Measurements from ENCODE around the gene ZNF507.

ZNF507 gene

DNA sequence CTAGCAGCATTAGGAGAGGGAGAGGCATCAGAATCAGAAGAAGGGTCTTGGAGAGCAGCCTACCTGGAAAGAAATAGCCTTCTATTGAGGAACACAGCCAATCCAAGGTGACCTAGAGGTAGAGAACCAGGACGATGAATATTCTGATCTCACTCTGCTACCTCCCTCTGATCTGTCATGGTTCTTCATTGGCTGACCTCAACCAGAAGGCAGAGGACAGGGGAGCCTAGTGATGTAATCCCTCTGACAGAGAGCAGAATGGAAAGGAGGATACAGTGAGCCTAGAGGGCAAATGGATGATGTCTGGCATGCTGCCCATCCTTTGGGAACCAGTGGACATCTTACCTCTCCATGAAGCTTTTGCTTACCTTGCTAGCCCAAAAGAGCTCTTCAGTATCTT, 3.6 kb downstream of the ZNF507 start:
- H3K36me3 ChIP-seq (ENCODE audit: insufficient read depth, low read length), result peaks cover 45% of the 10 kb centered on the region

DNA sequence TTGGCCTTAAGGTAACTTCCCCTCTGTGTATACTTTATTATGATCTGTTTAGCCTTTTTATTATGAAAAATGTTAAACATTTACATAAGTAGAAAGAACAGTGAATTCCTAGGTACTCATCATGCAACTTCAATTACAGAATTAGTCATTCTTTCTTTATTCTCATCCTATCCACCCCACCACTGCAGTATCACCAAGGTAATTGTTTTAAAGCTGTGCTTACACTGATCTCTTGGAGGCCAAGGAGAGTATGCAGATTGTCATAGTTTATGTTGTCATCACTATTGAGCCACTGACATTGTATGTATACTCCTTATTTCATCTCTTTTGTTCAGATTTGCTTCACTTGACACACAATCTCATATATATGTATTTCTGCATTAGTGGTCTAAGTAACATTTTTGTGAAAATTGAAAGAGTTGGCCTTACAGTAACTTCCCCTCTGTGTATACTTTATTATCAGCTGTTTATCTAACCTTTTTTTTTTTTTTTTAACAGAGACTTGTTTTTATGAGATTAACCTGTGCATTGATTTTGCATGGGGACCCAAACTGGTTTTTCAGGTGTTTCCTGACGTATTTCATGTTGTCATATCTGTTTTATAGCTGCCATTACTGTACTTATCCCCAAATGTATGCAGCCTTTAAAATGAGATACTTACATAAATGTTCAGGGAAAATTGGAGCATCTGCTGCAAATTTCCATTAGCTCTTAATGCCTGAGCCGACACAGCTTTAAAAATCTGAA, 4.5 kb downstream of the ZNF507 start:
- H3K4me1 ChIP-seq (ENCODE audit: insufficient read depth, low read length), result peaks cover 11% of the 10 kb centered on the region

More for the DNA sequence above, 3.6 kb downstream of the ZNF507 start:
- Histone ChIP-seq H2AFZ (ENCODE audit: low read depth, low read length) (no peak overlapping the region), H3K4me3 (ENCODE audit: low read length) (no peak overlapping the region), H3K9me3 (ENCODE audit: low read length) (peaks cover 2% of the 10 kb centered on the region), H3K27me3 (ENCODE audit: insufficient read depth, low read length) (no peaks in the 10 kb centered on the region), H3K4me1 (ENCODE audit: insufficient read depth, low read length) (peaks cover 11% of the 10 kb centered on the region)

DNA sequence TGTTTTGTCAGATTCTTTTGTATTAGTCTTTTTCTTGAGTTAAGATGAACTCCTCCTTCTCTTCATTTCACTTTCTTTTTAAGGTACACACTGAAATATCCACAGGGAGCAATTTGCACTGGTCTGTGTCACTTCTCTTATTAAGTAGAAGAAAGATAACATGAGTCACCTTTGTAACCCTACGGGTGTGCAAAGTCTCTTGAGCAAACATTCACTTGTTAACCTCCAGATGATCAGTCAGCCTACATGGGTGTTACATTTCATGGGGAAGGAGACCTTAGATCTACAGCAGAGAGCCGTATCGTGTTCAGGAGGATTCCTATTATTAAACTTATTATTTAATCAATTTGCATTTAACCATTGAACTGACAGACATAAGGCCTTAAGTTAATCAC, 5.1 kb downstream of the ZNF507 start:
- H3K4me3 ChIP-seq (ENCODE audit: low read length), result no peak overlapping the region
- H3K27me3 ChIP-seq (ENCODE audit: insufficient read depth, low read length), result no peaks in the 10 kb centered on the region
- H3K36me3 ChIP-seq (ENCODE audit: insufficient read depth, low read length), result peaks cover 58% of the 10 kb centered on the region
- H2AFZ ChIP-seq (ENCODE audit: low read depth, low read length), result no peak overlapping the region
- peaks cover 11% of the 10 kb centered on the region for H3K4me1 ChIP-seq (ENCODE audit: insufficient read depth, low read length)
- H3K9me3 ChIP-seq (ENCODE audit: low read length), result no peaks in the 10 kb centered on the region

More for the DNA sequence above, 4.5 kb downstream of the ZNF507 start:
- Histone ChIP-seq H2AFZ (ENCODE audit: low read depth, low read length) (no peak overlapping the region), H3K27me3 (ENCODE audit: insufficient read depth, low read length) (no peaks in the 10 kb centered on the region), H3K4me3 (ENCODE audit: low read length) (no peak overlapping the region), H3K36me3 (ENCODE audit: insufficient read depth, low read length) (peaks cover 53% of the 10 kb centered on the region), H3K9me3 (ENCODE audit: low read length) (no peaks in the 10 kb centered on the region)

DNA sequence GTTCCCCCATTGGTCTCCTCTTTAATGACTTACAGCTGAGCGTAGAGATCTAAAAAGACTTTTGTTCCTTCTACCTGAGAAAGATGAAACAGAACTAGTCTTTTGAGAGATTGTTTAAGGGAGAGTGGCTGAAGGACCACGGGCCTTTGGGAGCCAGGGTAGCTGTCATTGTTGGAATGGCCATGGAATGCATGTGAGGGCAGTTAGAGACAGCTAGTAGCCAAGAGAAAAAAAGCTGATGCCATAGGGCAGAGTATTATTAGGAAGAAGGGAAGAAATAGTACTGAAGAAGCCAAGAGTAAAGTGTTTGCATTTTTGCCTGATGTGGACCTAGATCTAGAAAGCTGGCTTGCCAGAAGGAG, 5.6 kb downstream of the ZNF507 start:
- Histone ChIP-seq H3K4me3 (ENCODE audit: low read length) (no peak overlapping the region), H3K36me3 (ENCODE audit: insufficient read depth, low read length) (peaks cover 61% of the 10 kb centered on the region), H2AFZ (ENCODE audit: low read depth, low read length) (no peak overlapping the region), H3K27me3 (ENCODE audit: insufficient read depth, low read length) (no peaks in the 10 kb centered on the region), H3K9me3 (ENCODE audit: low read length) (no peaks in the 10 kb centered on the region), H3K4me1 (ENCODE audit: insufficient read depth, low read length) (peaks cover 11% of the 10 kb centered on the region)

DNA sequence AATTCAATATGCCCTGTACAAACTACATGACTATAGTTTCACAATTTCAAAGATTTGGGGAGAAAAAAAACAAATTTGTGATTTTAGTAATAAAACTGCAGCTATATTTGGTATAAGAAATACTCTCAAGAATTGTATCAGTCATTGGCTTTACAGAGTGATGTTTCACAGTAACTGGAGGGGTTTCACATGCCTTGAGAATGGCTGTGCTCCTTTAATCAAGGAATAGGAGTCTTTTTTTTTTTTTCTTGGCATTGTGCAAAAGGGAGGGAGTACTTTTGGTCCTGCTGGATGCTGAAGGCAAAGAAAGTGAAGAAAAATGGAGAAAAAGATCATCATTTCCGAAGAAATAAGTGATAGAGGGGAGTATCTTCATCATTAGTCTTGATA, 6.8 kb downstream of the ZNF507 start:
- no peak overlapping the region for H2AFZ ChIP-seq (ENCODE audit: low read depth, low read length)
- no peak overlapping the region for H3K4me3 ChIP-seq (ENCODE audit: low read length)
- H3K27me3 ChIP-seq (ENCODE audit: insufficient read depth, low read length), result no peaks in the 10 kb centered on the region
- peaks cover 72% of the 10 kb centered on the region for H3K36me3 ChIP-seq (ENCODE audit: insufficient read depth, low read length)
- H3K9me3 ChIP-seq (ENCODE audit: low read length), result no peaks in the 10 kb centered on the region
- peaks cover 4% of the 10 kb centered on the region for H3K4me1 ChIP-seq (ENCODE audit: insufficient read depth, low read length)

DNA sequence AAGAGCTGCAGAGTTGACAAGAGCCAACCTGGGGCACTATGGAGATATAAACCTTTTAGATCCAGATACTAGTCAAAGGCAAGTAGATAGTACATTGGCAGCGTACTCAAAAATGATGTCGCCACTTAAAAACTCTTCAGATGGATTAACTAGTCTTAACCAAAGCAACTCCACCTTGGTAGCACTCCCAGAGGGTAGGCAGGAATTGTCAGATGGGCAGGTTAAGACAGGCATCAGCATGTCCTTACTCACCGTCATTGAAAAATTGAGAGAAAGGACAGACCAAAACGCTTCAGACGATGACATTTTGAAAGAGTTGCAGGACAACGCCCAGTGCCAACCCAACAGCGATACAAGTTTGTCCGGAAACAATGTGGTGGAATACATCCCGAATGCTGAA, 8.9 kb downstream of the ZNF507 start:
- Histone ChIP-seq H3K4me3 (ENCODE audit: low read length) (no peak overlapping the region), H2AFZ (ENCODE audit: low read depth, low read length) (no peak overlapping the region), H3K27me3 (ENCODE audit: insufficient read depth, low read length) (no peaks in the 10 kb centered on the region), H3K9me3 (ENCODE audit: low read length) (no peaks in the 10 kb centered on the region), H3K36me3 (ENCODE audit: insufficient read depth, low read length) (peaks cover 79% of the 10 kb centered on the region), H3K4me1 (ENCODE audit: insufficient read depth, low read length) (no peaks in the 10 kb centered on the region)

DNA sequence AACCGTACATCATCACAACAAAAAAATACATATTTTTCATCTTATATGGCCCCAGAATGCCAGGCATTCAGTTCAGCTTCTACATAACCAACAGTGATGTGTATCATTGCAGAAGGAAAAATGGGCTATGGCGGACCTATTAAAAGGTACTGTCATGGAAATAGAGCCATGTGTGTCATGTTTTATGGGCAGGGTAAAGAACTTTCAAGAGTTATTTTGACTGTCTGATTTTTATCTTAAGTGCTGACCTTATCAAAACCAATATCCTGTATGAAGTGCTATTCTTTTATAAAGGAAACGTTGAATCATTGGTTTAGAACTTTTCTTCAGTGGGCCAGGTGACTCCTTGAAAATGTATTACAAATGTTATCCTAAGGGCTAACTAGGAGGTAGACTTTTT, 9.9 kb downstream of the ZNF507 start:
- no peak overlapping the region for H3K4me3 ChIP-seq (ENCODE audit: low read length)
- H3K9me3 ChIP-seq (ENCODE audit: low read length), result no peaks in the 10 kb centered on the region
- no peaks in the 10 kb centered on the region for H3K4me1 ChIP-seq (ENCODE audit: insufficient read depth, low read length)
- H2AFZ ChIP-seq (ENCODE audit: low read depth, low read length), result no peak overlapping the region
- H3K36me3 ChIP-seq (ENCODE audit: insufficient read depth, low read length), result peaks cover 75% of the 10 kb centered on the region
- H3K27me3 ChIP-seq (ENCODE audit: insufficient read depth, low read length), result no peaks in the 10 kb centered on the region

DNA sequence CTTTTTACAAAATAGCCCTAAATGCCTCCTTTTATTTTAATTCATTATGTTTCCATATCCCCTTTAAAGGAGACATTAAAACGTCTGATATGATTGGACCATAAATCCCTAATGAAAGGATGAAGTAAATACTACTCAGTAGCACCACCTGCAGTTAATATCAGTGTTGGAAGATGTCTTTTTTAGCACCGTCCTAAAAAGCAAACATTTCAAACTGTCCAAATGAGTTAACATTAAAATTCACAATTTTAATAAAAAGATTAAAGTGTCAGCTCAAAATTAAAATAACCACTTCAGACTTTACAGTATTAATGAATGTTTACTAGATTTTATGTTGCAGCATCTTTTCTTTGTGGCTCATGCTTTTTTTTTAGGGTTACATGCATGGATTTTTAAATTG, 12.3 kb downstream of the ZNF507 start:
- Histone ChIP-seq H3K4me1 (ENCODE audit: insufficient read depth, low read length) (no peaks in the 10 kb centered on the region), H3K27me3 (ENCODE audit: insufficient read depth, low read length) (no peaks in the 10 kb centered on the region), H3K4me3 (ENCODE audit: low read length) (no peak overlapping the region), H3K9me3 (ENCODE audit: low read length) (no peaks in the 10 kb centered on the region), H3K36me3 (ENCODE audit: insufficient read depth, low read length) (peaks cover 80% of the 10 kb centered on the region), H2AFZ (ENCODE audit: low read depth, low read length) (no peak overlapping the region)

DNA sequence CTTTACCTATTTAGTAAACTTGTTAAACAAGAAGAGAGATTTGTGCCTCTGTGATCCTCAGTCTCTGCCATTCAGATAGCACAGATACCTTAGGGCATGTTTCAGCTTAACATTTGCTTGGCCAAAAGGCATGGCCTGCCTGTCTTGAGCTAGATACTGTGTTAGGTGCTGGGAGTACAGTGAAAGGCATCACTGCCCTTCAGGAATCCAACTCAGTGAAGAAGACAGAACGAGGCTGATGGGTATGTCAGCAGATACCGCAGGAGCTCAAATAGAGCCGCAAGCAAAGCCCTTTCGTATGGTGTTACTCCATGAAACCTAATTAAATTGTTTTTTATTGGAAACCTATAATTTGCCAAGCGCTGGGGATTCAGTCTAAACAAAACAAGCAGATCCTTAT, 12.9 kb downstream of the ZNF507 start:
- Histone ChIP-seq H3K27me3 (ENCODE audit: insufficient read depth, low read length) (no peaks in the 10 kb centered on the region), H3K4me1 (ENCODE audit: insufficient read depth, low read length) (no peaks in the 10 kb centered on the region), H3K36me3 (ENCODE audit: insufficient read depth, low read length) (peaks cover 78% of the 10 kb centered on the region), H3K4me3 (ENCODE audit: low read length) (no peak overlapping the region), H2AFZ (ENCODE audit: low read depth, low read length) (no peak overlapping the region), H3K9me3 (ENCODE audit: low read length) (no peaks in the 10 kb centered on the region)

DNA sequence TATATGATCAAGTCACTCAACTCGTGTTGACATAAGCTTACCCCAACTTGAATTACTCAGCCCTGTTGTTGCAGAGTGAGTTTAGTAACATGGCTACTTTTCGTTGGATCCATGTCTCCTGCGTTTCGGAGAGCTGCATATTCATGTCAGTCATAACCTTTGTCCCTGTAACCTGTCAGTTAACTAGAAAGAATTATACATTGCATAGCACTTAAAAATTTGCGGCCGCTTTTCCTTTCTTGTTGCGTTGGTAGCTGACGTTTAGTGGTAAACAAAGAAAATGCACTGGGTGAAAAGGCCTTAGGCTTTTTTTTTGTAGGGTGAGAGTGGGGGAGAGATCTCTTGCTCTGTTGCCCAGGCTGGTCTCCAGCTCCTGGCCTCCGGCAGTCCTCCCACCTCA, 14.2 kb downstream of the ZNF507 start:
- H3K4me3 ChIP-seq (ENCODE audit: low read length), result no peak overlapping the region
- H3K9me3 ChIP-seq (ENCODE audit: low read length), result no peaks in the 10 kb centered on the region
- no peaks in the 10 kb centered on the region for H3K27me3 ChIP-seq (ENCODE audit: insufficient read depth, low read length)
- peaks cover 74% of the 10 kb centered on the region for H3K36me3 ChIP-seq (ENCODE audit: insufficient read depth, low read length)
- H2AFZ ChIP-seq (ENCODE audit: low read depth, low read length), result no peak overlapping the region
- H3K4me1 ChIP-seq (ENCODE audit: insufficient read depth, low read length), result no peaks in the 10 kb centered on the region

DNA sequence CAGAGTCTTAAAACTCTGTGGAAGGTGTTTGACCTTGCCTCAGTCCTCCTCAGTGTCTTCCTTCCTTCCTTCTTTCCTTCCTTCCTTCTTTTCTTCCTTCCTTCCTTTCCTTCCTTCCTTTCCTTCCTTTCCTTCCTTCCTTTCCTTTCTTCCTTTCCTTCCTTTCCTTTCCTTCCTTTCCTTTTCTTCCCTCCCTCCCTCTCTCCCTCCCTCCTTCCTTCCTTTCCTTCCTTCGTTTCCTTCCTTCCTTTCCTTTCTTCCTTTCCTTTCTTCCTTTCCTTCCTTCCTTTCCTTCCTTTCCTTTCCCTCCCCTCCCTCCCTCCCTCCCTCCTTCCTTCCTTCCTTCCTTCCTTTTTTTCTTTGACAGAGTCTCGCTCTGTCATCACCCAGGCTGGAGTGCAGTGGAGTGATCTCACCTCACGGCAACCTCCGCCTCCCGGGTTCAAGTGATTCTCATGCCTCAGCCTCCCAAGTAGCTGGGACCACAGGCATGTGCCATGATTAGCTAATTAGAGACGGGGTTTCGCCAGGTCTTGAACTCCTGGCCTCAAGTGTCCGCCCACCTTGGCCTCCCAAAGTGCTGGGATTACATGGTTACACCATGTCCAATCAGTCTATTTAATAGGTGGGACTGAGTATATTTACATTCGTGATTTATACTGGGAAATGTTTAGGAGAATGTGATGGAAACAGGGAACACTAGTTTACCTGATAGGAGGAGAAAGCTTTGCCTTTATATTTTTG, 16.3 kb downstream of the ZNF507 start:
- H3K4me1 ChIP-seq (ENCODE audit: insufficient read depth, low read length), result no peaks in the 10 kb centered on the region
- H3K36me3 ChIP-seq (ENCODE audit: insufficient read depth, low read length), result peaks cover 74% of the 10 kb centered on the region
- H3K27me3 ChIP-seq (ENCODE audit: insufficient read depth, low read length), result no peaks in the 10 kb centered on the region
- H3K9me3 ChIP-seq (ENCODE audit: low read length), result peaks cover 2% of the 10 kb centered on the region
- H2AFZ ChIP-seq (ENCODE audit: low read depth, low read length), result no peak overlapping the region
- H3K4me3 ChIP-seq (ENCODE audit: low read length), result no peak overlapping the region

DNA sequence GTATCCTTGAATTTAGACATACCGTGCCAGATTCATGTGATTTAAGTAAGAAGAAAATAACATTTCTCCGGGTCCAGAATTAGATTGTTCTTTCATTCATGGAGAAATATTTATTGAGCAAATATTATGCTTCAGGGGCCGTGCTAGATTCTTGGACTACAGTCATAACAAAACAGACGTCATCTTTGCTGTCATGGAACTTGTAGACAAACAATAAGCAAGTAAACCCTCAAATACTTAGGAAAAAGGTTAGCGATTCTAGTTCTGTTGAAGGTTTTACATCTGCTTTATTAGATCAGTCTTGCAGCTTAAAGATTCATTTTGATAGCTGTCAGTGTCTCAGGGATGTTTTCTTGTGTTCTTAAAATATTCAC, 16.9 kb downstream of the ZNF507 start:
- peaks cover 2% of the 10 kb centered on the region for H3K9me3 ChIP-seq (ENCODE audit: low read length)

DNA sequence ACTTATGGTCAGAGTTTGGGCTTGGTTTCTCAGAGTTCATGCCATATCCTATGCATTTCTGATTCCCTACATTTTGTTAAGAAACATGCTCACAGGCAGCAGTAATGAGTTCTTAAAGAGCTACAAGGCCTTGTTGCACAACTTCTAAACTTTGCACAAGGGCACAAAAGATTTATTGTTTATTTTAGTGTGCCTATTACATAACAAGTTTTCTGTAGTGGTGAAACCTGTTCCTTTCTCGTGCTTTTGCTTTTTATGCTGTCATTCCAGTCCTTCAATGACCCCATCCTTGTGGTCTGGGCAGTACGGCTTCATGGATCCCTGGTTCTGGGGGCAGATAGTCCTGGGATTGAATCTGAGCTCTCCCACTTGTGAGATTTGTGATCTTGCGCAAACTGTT, 17.8 kb downstream of the ZNF507 start:
- H3K4me1 ChIP-seq (ENCODE audit: insufficient read depth, low read length), result no peaks in the 10 kb centered on the region
- peaks cover 65% of the 10 kb centered on the region for H3K36me3 ChIP-seq (ENCODE audit: insufficient read depth, low read length)
- H3K9me3 ChIP-seq (ENCODE audit: low read length), result peaks cover 2% of the 10 kb centered on the region
- no peak overlapping the region for H3K4me3 ChIP-seq (ENCODE audit: low read length)
- H3K27me3 ChIP-seq (ENCODE audit: insufficient read depth, low read length), result no peaks in the 10 kb centered on the region
- no peak overlapping the region for H2AFZ ChIP-seq (ENCODE audit: low read depth, low read length)

More for the DNA sequence above, 16.9 kb downstream of the ZNF507 start:
- H3K4me1 ChIP-seq (ENCODE audit: insufficient read depth, low read length), result no peaks in the 10 kb centered on the region
- H3K36me3 ChIP-seq (ENCODE audit: insufficient read depth, low read length), result peaks cover 74% of the 10 kb centered on the region
- H3K4me3 ChIP-seq (ENCODE audit: low read length), result no peak overlapping the region
- no peaks in the 10 kb centered on the region for H3K27me3 ChIP-seq (ENCODE audit: insufficient read depth, low read length)
- H2AFZ ChIP-seq (ENCODE audit: low read depth, low read length), result no peak overlapping the region

All from neuron (in vitro differentiated cells).